Endothelial cell of umbilical vein (primary cell): ENCODE measurements around the gene NCMAP. TPM values are rescaled to one million over a fixed set of nuclear protein-coding genes. Genes with fewer than 3 reads are reported as not detected.

ENCODE experiments used
- BruUV-seq: library from RNA; stranded (reverse); fragments of 400-500 nt; replicated peaks from 2 replicates; lab custom pipeline; 2021; lab: Mats Ljungman, UMichigan
- CTCF ChIA-PET: fragments of 300-600, 350-600 bp; sonication (Branson Sonifier 250); formaldehyde crosslinking; loops from one replicate; lab custom pipeline; 2021; ENCODE audit warnings: antibody characterized with exemption, inconsistent platforms; lab: Charles Lee
- POLR2A ChIA-PET: fragments of 300-600, 350-600 bp; sonication (Branson Sonifier 250); formaldehyde crosslinking; loops from one replicate; lab custom pipeline; 2021; ENCODE audit warnings: antibody characterized with exemption, inconsistent platforms; lab: Charles Lee
- DNase-seq: peaks from one replicate; pipeline ENCODE4 v3.0.0-alpha.2; 2011; ENCODE audit warnings: low read depth, low spot score
- FAIRE-seq: peaks from 2 replicates; lab custom pipeline; 2011; peaks lifted over from hg19 to GRCh38; lab: Jason Lieb, UNC
- H2AFZ ChIP-seq: 2 replicates; pipeline ENCODE4 v1.6.0; 2012; ENCODE audit warnings: low read depth, low read length, control low read depth, inconsistent platforms
- H3K27ac ChIP-seq: 2 replicates; pipeline ENCODE4 v1.5.1; 2011; ENCODE audit warnings: low read depth, mild to moderate bottlenecking, control low read depth, low read length, moderate library complexity; ENCODE audit not compliant: insufficient read depth
- H3K27me3 ChIP-seq, 2 experiments: 2 replicates each; pipeline versions ENCODE4 v1.6.0 to v1.6.1; 2011; ENCODE audit warnings: low read length in 2 of 2, mixed read lengths in 1 of 2; ENCODE audit not compliant: control insufficient read depth in 2 of 2, insufficient read depth in 2 of 2
- H3K36me3 ChIP-seq, 2 experiments: 2 replicates in 1 of 2; 3 replicates in 1 of 2; pipeline ENCODE4 v1.5.1; 2011; ENCODE audit warnings: low read length in 2 of 2, mild to moderate bottlenecking in 1 of 2, moderate library complexity in 1 of 2; ENCODE audit not compliant: control insufficient read depth in 2 of 2, insufficient read depth in 2 of 2; ENCODE audit errors: extremely low read depth in 1 of 2
- H3K4me1 ChIP-seq: 3 replicates; pipeline ENCODE4 v1.5.1; 2011; ENCODE audit warnings: mild to moderate bottlenecking, low read length; ENCODE audit not compliant: control insufficient read depth, insufficient read depth; ENCODE audit errors: extremely low read depth
- H3K4me2 ChIP-seq: 2 replicates; pipeline ENCODE4 v1.6.1; 2011; ENCODE audit warnings: low read length, control low read depth, mixed read lengths; ENCODE audit not compliant: insufficient read depth
- H3K4me3 ChIP-seq, 3 experiments: fragments of 200-600 bp in 1 of 3; sonication (generic), shearing (Covaris generic) in 1 of 3; replicated peaks in 1 of 3; 2 replicates each; pipeline ENCODE4 v1.5.1; 2011 to 2016; ENCODE audit warnings: control low read depth in 3 of 3, low read length in 3 of 3, mild to moderate bottlenecking in 2 of 3, inconsistent platforms in 1 of 3, low read depth in 1 of 3, moderate library complexity in 1 of 3; ENCODE audit not compliant: insufficient read depth in 1 of 3
- H3K79me2 ChIP-seq: 2 replicates; pipeline ENCODE4 v1.6.0; 2012; ENCODE audit warnings: low read length, inconsistent platforms; ENCODE audit not compliant: control insufficient read depth, insufficient read depth
- H3K9ac ChIP-seq: replicated peaks from 2 replicates; pipeline ENCODE3; 2011; ENCODE audit warnings: low read length, control low read depth; ENCODE audit not compliant: insufficient read depth; ENCODE audit errors: extremely low read depth
- H3K9me1 ChIP-seq: replicated peaks from 3 replicates; pipeline ENCODE4 v1.6.0; 2011; ENCODE audit warnings: mild to moderate bottlenecking, low read length; ENCODE audit not compliant: control insufficient read depth, insufficient read depth; ENCODE audit errors: extremely low read depth
- H3K9me3 ChIP-seq: replicated peaks from 2 replicates; pipeline ENCODE4 v1.5.1; 2012; ENCODE audit warnings: low read length, inconsistent platforms; ENCODE audit not compliant: control insufficient read depth, insufficient read depth
- H4K20me1 ChIP-seq: replicated peaks from 2 replicates; pipeline ENCODE3; 2011; ENCODE audit warnings: mild to moderate bottlenecking, low read length; ENCODE audit not compliant: control insufficient read depth, insufficient read depth; ENCODE audit errors: extremely low read depth
- EZH2 ChIP-seq: IDR thresholded peaks from 2 replicates; pipeline ENCODE4 v1.6.1; 2012; ENCODE audit warnings: borderline replicate concordance, low read depth, mild to moderate bottlenecking, moderate library complexity, low read length, inconsistent platforms; ENCODE audit not compliant: severe bottlenecking
- FOS ChIP-seq: IDR thresholded peaks from 2 replicates; pipeline ENCODE4 v1.6.1; 2011; ENCODE audit warnings: mild to moderate bottlenecking, low read length, moderate library complexity, borderline replicate concordance; ENCODE audit not compliant: insufficient read depth
- GATA2 ChIP-seq: IDR thresholded peaks from 2 replicates; pipeline ENCODE4 v1.7.0; 2011; ENCODE audit warnings: low read depth, mild to moderate bottlenecking, moderate library complexity, mixed read lengths, low read length; ENCODE audit not compliant: insufficient read length, insufficient read depth
- POLR2A ChIP-seq: IDR thresholded peaks from 2 replicates; pipeline ENCODE4 v1.6.1; 2012; ENCODE audit warnings: low read depth, mild to moderate bottlenecking, control low read depth, low read length
- POLR2AphosphoS5 ChIP-seq: IDR thresholded peaks from 2 replicates; pipeline ENCODE4 v1.6.1; 2012; ENCODE audit warnings: low read depth, mild to moderate bottlenecking, control low read depth, low read length, moderate library complexity; ENCODE audit not compliant: insufficient read depth
- dilution Hi-C: fragments of 300-500 bp; cut with MboI; formaldehyde crosslinking; loops from one replicate; pipeline ENCODE4 v1.15.0; 2019; ENCODE audit warnings: low sequenced_read_pairs; ENCODE audit not compliant: extremely low pct_ligation_motif_present
- intact Hi-C: fragments of 100-400 bp; cut with micrococcal nuclease; formaldehyde crosslinking; loops from one replicate; pipeline ENCODE4 v1.10.0; 2022
- polyA plus RNA-seq, 4 experiments: library from polyadenylated mRNA; depleted of rRNA in 3 of 4; stranded (reverse) in 3 of 4; unstranded in 1 of 4; fragments of >200 nt; gene quantifications; 2 replicates each; pipeline versions ENCODE4 v1.2.1 to v1.2.3, GENCODE V29; 2011 to 2012; ENCODE audit warnings: missing spikeins in 1 of 4
- total RNA-seq: library from RNA; stranded (reverse); gene quantifications from 2 replicates; pipeline ENCODE4 v1.2.3, GENCODE V29; 2021
- TF ChIP-seq, protein P1 (sequence below): IDR thresholded peaks from 2 replicates; pipeline ENCODE4 v1.6.1; 2011; ENCODE audit not compliant: insufficient read depth, insufficient read length
- TF ChIP-seq, protein P2 (sequence below), 2 donors: IDR thresholded peaks; 1 replicate in 1 of 2; 2 replicates in 1 of 2; pipeline ENCODE4 v1.5.1; 2011; ENCODE audit warnings: low read length in 2 of 2, mild to moderate bottlenecking in 2 of 2, moderate library complexity in 2 of 2, control low read depth in 1 of 2, inconsistent platforms in 1 of 2, low read depth in 1 of 2; ENCODE audit not compliant: insufficient read depth in 1 of 2; ENCODE audit errors: extremely low read depth in 1 of 2

The NCMAP gene
- total and polyA plus RNA-seq, 2 donors (not counting 3 experiments of a cell fraction or from before 2014, with no cell fraction given), result not detected

DNA sequence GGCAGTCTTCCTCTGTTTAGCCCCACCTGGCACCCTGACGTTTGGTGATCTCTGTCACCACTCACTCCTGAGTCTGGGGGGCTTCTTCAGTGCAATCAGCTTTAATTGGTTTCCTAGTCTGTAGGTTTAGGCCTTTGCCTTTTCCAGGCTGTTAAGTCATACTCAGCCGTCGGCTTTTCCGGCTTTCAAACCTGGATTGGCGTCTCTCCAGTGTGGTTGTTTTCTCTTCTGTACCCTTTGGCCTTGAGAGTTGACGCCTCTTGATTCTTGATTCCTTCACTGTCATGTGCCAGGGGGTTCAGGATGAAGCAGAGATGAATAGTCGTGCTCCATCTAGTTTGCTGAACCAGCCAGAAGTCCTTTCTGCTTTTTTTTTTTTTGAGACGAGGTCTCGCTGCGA lies 24.9 kb downstream of the NCMAP start:
- H3K9me3 ChIP-seq, result no peaks in the 10 kb centered on the region
- no peaks in the 10 kb centered on the region for H3K9me1 ChIP-seq
- no peaks in the 10 kb centered on the region for H3K36me3 ChIP-seq
- no peak overlapping the region for H3K4me3 ChIP-seq
- no TSS peak for BruUV-seq
- CTCF ChIA-PET, result interaction anchor here (0.9 kb wide), 1 partner anchor 15 kb away, joined by 3 read pairs; no protein-coding TSS in a partner anchor
- peaks cover 2 to 4% of the 10 kb centered on the region in 2 experiments for H3K27me3 ChIP-seq
- DNase-seq (no peak), FAIRE-seq (no peak)
- no peak for TF ChIP-seq POLR2AphosphoS5
- TF ChIP-seq FOS, result no peak
- no peaks in the 10 kb centered on the region for H4K20me1 ChIP-seq
- dilution Hi-C loops (no loop called here), intact Hi-C loops (no loop called here)
- no peak overlapping the region for H3K9ac ChIP-seq
- no peak overlapping the region for H2AFZ ChIP-seq
- H3K4me2 ChIP-seq, result no peak overlapping the region
- H3K27ac ChIP-seq, result no peak overlapping the region
- no peaks in the 10 kb centered on the region for H3K4me1 ChIP-seq
- H3K79me2 ChIP-seq, result no peaks in the 10 kb centered on the region
- POLR2A ChIA-PET, result no interaction called here

DNA sequence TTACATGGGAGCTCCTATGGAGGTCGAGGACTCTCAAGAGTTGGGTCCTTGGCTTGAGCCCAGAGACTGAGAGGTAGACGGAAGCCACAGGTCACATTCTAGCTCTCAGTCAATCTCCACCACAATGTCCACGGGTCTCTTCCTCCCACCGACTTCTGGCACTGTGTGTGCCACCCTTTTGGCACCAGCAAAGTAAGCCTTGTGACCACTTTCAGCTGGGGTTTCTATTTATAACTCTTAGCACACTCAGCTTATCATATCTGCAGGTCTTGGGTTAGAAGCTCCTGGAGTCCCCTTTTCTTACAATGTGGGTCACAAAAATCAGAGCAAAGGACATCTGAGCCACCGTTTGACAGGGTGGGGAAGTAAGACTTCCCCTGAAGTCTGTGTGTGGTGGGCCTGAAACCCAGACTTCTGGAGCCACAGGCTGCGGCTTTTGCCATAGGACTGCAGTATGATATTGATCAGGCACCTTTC lies 28.3 kb downstream of the NCMAP start:
- H4K20me1 ChIP-seq, result no peaks in the 10 kb centered on the region
- H3K27me3 ChIP-seq, result peaks cover 2 to 6% of the 10 kb centered on the region in 2 experiments
- no peak overlapping the region for H3K27ac ChIP-seq
- no peak for FAIRE-seq
- H3K9me1 ChIP-seq, result no peaks in the 10 kb centered on the region
- DNase-seq, result no peak
- H2AFZ ChIP-seq, result no peak overlapping the region
- CTCF ChIA-PET, result interaction anchor here (0.6 to 4.8 kb wide), 4 partner anchors 8 to 434 kb away, joined by 3 to 59 read pairs (median 3); no protein-coding TSS in a partner anchor
- BruUV-seq, result no TSS peak
- H3K9ac ChIP-seq, result no peak overlapping the region
- POLR2A ChIA-PET, result no interaction called here
- no peak overlapping the region for H3K4me3 ChIP-seq
- H3K9me3 ChIP-seq, result no peaks in the 10 kb centered on the region
- no peak overlapping the region for H3K4me2 ChIP-seq
- no peaks in the 10 kb centered on the region for H3K79me2 ChIP-seq
- no peaks in the 10 kb centered on the region for H3K4me1 ChIP-seq
- dilution Hi-C loops (no loop called here), intact Hi-C loops (no loop called here)
- TF ChIP-seq, protein P1, sequence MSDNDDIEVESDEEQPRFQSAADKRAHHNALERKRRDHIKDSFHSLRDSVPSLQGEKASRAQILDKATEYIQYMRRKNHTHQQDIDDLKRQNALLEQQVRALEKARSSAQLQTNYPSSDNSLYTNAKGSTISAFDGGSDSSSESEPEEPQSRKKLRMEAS, result no peak
- no peak for TF ChIP-seq POLR2A
- TF ChIP-seq GATA2, result no peak
- TF ChIP-seq FOS, result no peak
- TF ChIP-seq EZH2, result no peak
- TF ChIP-seq, protein P2, sequence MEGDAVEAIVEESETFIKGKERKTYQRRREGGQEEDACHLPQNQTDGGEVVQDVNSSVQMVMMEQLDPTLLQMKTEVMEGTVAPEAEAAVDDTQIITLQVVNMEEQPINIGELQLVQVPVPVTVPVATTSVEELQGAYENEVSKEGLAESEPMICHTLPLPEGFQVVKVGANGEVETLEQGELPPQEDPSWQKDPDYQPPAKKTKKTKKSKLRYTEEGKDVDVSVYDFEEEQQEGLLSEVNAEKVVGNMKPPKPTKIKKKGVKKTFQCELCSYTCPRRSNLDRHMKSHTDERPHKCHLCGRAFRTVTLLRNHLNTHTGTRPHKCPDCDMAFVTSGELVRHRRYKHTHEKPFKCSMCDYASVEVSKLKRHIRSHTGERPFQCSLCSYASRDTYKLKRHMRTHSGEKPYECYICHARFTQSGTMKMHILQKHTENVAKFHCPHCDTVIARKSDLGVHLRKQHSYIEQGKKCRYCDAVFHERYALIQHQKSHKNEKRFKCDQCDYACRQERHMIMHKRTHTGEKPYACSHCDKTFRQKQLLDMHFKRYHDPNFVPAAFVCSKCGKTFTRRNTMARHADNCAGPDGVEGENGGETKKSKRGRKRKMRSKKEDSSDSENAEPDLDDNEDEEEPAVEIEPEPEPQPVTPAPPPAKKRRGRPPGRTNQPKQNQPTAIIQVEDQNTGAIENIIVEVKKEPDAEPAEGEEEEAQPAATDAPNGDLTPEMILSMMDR (IDR thresholded peaks at IDR 0.05; ENCODE audit: extremely low read depth in 1 of 2, insufficient read depth in 1 of 2, low read depth in 1 of 2, low read length in 2 of 2), result no peak
- H3K36me3 ChIP-seq, result no peaks in the 10 kb centered on the region
